ENCODE measurements around the gene TMEM204.

DNA sequence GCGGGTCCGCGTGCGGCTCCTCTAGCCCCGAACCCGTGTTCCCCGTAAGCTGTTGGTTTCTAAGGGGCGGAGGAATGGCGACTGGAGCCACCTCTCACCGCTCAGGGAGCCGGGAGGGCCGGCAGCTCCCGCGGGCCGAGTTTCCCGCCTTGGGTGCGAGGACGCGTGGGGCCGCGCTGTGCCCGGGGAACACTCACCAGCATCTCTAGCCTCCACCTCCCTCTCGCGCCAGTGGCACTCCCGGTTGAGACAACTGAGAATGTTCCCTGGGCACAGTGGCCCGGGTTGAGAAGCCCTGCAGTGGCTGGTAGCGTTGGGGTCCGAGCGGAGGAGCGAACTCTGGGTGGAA lies 39.7 kb upstream of the TMEM204 start:
- TF ChIP-seq POLR2A (IDR thresholded peaks at IDR 0.05) (no peak), POLR2AphosphoS5 (IDR thresholded peaks at IDR 0.05) (no peak)
- TF ChIP-seq, protein P1, sequence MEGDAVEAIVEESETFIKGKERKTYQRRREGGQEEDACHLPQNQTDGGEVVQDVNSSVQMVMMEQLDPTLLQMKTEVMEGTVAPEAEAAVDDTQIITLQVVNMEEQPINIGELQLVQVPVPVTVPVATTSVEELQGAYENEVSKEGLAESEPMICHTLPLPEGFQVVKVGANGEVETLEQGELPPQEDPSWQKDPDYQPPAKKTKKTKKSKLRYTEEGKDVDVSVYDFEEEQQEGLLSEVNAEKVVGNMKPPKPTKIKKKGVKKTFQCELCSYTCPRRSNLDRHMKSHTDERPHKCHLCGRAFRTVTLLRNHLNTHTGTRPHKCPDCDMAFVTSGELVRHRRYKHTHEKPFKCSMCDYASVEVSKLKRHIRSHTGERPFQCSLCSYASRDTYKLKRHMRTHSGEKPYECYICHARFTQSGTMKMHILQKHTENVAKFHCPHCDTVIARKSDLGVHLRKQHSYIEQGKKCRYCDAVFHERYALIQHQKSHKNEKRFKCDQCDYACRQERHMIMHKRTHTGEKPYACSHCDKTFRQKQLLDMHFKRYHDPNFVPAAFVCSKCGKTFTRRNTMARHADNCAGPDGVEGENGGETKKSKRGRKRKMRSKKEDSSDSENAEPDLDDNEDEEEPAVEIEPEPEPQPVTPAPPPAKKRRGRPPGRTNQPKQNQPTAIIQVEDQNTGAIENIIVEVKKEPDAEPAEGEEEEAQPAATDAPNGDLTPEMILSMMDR (IDR thresholded peaks at IDR 0.05), result no peak
